ENCODE measurements around the gene ZNF346.
"Not testable (repeated sequence)": the region's sequence is repeated elsewhere in the genome, so short reads cannot be mapped to it uniquely, and the experiment has no call there.

ZNF346 gene

DNA sequence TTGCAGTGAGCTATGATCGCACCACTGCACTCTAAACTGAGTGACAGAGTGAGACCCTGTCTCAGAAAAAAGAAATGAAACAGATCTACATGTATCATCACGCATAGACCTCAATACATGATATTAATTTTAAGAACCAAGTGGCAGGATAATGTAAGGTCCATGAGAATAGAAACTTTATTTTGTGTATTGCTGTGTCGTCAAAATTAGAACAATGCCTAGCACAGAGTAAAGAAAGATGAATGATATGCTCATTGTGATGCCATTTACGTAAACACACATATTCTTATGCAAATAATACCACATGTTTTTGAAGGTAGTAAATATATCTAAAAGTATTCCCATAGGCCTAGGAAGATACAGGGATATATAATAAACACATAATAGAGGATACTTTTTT is 12.3 kb upstream of the ZNF346 start:
- no peak for DNase-seq (ENCODE audit: low spot score)

DNA sequence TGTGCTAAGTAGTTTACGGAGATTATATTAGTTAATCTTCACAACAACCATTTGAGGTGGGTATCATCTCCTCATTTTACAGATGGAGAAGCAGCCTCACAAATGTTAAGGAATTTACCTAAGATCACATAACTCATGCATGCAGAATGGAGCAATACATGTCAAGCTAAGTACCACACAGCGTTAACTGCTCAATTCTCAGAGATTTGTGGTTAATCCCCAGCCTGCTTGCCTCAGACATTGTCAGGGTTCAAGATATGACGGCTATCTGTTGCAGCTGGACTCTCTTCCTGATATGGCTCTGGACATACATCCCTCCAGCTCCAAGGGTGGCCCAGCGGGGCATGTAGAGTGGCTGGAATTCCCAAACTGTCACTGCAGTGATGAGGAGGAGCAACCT is 7.3 kb upstream of the ZNF346 start:
- DNase-seq (ENCODE audit: low spot score) = no peak

DNA sequence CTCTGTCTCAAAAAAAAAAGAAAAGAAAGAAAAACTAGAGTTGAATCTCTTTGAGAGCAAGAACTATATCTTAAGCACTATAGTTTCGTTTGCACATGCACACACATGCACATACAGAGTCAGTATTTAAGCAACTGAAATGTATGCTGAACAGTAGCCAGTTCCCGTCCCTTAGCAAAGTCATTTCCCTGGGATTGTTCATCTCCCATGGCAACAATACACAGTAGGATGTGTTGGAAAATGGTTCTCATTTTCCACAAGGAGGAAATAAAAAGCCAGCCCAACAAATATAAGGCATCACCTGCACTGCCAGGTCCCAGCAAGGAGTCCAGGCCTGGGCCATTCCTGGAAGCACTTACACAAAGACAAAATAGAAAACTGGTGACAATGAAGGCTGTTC is 4.2 kb upstream of the ZNF346 start:
- DNase-seq (ENCODE audit: low spot score) = no peak

DNA sequence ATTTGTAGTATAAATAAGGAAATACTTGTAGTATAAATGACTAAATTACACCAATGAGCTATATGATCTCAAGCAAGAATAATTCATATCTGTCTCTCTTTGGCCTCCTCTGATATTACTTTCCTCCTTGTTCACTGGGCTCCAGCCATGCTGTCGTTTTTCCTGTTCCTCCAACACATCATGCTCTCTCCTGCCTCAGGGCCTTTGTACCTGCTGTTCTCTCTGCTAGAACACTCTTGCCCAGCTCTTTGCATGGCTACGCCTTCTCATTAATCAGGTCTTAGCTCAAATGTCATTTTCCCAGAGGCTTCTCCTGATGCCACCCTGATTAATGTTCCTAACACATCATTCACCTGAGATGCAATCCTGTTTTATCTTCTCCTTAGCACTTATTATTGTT is 2.5 kb upstream of the ZNF346 start:
- DNase-seq (ENCODE audit: low spot score) = no peak

DNA sequence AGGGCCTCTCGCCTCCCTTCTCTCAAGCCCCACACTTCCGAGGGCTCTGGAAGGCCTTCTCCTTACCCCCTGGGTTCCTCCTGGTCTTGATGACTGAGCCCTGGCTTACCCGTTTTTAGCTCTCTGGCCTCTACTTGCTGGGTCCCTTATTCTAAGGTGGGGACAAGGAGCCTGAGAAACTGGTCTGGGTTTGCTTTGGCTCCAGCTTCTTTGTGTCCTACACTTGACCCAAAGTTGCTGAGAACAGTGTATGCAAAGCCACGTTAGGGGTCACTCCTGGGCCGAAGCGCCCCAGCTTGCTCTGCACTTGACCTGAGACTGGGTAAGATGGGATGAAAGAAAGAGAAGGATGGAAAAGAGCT is 788 bp downstream of the ZNF346 start:
- peak; percentile 27 for DNase-seq (ENCODE audit: low spot score)

DNA sequence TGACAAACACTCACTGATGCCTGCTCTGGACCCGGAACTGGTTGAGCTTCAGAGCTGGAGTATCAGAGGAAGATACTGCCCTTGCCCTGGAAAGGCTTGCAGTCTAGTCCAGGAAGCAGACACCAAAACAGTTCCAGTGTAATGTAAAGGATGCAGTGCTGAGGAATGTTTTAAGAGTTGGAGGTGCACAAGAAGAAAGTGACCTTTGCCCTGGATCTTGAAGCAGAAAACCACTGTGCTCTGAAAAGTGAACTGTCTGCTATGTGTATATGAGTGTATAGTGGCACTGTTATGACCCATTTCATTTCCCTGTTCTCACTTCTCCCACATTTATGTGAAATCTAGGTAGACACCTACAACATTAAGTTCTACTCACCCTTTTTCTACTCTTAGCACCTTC is 2.1 kb downstream of the ZNF346 start:
- no peak for DNase-seq (ENCODE audit: low spot score)

DNA sequence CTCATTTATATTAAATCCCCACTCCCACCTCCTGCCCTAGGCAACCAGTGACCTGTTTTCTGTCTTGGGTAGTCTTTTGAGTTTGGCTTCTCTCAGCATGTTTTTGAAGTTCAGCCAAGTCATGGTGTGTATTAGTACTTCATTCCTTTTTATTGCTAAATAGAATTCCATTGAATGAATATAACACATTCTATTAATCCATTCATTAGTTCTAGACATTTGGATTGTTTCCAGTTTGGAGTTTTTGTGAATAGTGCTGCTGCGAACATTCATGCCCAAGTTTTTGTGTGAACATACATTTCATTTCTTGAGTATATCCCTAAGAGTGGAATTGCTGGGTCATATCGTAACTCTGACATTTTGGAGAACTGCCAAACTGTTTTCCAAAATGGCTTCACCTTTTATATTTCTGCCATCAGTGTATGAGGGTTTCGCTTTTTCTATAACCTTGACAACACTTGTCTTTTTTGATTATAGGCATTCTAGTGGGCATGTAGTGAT is 2.7 kb downstream of the ZNF346 start:
- DNase-seq (ENCODE audit: low spot score) = no peak

DNA sequence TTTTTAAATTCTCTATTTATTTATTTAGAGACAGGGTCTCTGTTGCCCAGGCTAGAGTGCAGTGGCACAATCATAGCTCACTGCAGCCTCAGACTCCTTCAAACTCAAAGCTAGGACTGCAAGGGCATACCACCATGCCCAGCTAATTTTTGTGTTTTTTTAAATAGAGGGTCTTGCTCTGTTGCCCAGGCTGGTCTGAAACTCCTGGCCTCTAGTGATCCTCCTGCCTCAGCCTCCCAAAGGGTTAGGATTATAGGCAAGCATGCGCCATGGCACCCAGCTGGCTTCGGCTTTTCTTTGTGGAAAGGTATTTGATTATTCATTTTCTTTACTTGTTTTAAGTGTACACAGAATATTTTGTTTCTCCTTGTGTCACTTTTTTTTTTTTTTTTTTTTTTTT is 5.2 kb downstream of the ZNF346 start:
- no peak for DNase-seq (ENCODE audit: low spot score)

DNA sequence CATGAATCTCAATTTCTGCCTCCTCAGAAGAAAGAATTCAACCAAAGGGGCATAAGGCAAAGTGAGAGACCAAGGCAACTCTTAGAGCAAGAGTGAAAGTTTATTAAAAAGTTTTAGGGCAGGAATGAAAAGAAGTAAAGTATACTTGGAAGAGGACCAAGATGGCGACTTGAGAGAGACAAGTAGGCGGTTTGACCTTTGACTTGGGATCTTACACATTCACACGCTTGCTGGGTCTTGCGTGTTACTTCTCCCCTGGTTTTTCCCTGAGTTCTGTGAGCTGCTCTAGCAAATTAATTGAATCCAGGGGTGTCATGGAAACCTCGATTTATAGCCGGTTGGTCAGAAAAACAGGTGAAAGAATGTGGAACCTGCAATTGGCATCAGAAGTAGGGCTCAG is 7.0 kb downstream of the ZNF346 start:
- no peak for DNase-seq (ENCODE audit: low spot score)

DNA sequence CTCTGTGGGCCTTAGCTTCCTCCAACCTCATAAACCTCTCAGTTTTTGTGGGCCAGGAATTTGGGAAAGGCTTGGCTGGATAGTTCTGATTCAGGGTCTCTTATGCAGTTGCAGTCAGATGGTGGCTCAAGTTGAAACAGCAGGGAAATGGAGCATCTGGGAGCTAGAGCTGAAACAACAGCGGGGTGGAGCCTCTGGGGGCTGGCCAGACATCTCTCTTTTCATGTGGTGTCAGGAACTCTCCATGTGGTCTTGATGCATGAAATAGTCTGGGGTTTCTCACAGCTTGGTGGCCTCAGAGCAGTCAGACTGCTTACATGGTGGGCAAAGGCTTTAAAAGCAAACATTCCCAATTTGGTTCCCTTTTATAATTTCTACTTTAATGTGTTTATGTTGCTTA is 13.5 kb downstream of the ZNF346 start:
- no peak for DNase-seq (ENCODE audit: low spot score)

DNA sequence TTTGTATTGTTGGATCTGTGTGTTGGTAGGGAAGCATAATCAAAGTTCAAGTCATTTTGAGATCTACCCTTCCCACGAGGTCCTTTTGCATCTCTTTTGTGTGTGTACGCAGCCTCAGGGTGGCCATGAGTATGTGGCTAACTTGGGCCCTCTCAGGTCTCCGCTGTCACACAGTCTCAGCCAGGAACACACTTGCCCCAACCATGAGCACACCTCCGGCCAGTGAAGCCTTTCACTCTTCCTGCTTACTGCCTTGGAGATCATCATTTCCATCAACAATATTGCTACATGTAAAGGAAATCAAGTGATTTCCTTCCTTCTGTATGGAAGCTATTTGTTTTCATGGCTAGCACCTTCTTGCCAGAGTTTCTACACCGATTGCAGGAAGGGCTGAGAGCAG is 13.9 kb downstream of the ZNF346 start:
- no peak for DNase-seq (ENCODE audit: low spot score)

DNA sequence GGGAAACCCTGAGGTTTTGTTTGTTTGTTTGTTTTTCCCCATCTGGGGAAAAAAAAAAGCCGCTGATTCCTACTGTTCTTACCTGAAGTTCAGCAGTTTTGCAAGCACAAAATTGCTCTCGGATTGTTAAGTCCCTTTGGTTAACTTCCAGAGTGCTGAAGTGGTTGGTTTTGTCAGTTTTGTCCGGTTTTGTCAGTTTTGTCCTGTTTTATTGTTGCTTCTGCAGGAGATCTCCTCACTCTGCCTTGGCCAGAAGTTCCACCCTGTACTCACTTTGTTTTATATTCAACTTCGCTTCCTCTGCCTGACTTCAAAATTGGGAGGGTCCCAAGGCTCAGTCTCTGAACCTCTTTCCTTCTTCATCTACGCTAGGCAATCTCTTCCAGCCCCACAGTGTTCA is 14.4 kb downstream of the ZNF346 start:
- no peak for DNase-seq (ENCODE audit: low spot score)

DNA sequence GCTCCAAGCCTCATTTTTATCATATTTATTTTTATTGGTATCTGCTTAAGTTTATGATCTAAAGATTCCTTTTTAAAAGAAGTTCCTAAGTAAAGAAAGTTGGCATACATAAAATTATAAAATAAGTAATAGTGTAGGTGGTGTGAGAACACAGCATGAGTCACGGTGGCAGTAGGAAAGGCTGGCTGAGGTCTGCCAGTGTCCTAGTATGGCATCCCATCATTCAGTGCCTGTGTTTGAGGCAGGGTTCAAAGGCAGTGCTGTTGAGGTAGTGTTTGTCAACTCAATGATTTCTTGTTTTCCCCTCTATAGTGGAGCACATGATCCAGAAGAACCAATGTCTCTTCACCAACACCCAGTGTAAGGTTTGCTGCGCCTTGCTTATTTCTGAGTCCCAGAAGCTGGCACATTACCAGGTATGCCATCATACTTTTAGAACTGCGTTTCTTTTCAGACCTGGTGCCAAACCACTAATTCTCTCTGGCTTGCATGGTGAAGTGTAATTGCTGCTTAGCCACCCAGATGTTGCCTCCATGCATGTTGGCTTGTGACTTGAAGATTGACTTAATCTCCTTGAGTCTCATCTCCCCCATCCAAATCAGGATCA is 18.4 kb downstream of the ZNF346 start:
- no peak for DNase-seq (ENCODE audit: low spot score)

DNA sequence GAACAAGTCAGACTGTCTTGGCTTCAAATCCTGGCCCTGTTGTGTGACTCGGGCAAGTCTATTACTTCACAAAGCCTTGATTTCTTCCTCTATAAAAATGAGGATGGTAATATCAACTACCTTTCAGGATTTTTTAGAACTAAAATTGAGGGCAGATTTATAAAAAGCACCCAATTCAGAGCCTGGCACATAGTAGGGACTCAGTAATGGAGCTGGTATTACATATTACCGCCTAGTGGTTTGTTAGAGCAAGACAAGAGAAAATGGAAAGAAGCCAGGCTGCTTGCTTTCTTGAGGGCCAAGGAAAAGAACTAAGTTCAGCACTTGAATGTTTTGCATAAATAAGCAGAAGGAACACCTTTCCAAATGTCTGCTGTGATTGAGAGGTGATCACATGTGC is 19.4 kb downstream of the ZNF346 start:
- no peak for DNase-seq (ENCODE audit: low spot score)

DNA sequence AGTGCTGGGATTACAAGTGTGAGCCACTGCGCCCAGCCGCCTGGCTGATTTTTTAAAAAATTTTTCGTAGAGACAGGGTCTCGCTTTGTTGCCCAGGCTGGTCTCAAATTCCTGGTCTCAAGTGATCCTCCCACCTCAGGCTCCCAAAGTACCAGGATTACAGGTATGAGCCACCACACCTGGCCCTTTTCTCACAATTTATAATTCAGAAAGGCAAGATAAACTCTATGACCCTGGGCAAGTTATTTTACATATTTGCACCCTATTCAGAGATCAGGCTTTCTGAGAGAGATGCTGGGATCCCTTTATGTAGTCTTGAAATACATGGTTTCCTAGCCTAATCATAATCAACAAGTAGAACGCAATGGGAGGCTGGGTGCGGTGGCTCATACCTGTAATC is 20.6 kb downstream of the ZNF346 start:
- no peak for DNase-seq (ENCODE audit: low spot score)

DNA sequence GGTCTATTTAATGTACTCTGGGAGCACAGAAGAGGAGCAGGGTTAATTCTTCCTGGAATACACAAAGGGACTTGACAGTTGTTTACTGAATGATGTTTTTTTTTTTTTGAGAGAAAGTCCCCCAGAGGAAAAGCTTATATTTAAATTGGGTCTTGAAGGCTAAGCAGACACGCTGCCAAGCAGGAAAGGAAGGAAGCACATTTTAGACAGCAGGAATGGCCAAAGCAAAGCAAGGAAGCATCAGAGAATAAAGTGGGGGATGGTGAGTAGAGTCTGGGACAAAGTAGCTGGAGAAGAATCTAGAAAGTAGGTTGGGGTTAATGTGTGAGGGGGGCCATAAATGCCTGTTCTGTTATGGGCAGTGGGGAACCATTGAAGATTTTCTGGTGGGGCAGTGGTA is 21.5 kb downstream of the ZNF346 start:
- DNase-seq (ENCODE audit: low spot score) = no peak

DNA sequence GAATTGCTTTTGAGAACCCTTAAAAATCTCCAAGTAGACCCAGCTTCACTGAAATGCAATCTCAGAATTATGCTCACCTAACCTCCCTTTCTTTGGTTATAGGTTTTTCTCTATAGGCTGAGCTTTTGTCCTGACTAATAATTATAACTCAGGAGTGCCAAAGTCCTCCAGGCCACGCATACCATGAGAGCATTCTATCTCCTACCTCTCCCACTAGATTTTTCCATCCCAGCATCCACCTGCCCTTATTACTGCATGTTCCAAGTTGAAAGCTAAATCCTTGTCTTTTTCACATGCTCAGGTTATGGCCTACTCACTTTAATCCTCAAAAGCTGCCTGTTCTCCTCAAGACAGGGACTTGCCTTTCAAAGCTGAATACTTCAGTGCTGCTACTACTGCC is 22.1 kb downstream of the ZNF346 start:
- no peak for DNase-seq (ENCODE audit: low spot score)

DNA sequence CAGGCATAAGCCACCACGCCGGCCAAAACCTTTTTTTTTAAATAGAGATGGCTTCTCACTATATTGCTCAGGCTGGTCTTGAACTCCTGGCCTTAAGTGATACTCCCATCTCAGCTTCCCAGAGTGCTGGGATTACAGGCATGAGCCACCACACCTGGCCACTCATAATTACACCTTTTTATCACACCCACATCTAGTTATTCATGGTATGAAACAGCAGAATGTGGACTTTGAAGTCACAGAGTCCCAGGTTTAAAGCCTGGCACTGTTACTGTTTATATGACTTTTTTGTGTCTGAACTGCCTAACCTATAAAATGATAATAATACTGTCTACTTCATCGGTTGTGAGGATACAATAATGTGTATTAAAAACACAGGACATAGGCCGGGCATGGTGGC is 23.1 kb downstream of the ZNF346 start:
- DNase-seq (ENCODE audit: low spot score) = no peak

DNA sequence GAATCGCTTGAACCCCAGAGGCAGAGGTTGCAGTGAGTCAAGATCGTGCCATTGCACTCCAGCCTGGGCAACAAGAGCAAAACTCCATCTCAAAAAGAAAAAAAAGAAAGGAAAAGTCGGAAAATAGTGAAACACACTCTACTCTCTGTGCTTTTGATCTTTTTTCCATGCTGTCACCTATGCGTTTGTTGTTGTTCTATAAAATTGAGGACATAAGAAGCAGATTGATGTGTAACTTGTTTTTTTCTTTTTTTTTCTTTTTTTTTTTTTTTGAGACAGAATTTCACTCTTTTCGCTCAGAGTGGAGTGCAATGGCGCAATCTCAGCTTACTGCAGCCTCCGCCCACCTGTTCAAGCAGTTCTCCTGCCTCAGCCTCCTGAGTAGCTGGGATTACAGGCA is 26.0 kb downstream of the ZNF346 start:
- not testable (repeated sequence) for DNase-seq (ENCODE audit: low spot score)

DNA sequence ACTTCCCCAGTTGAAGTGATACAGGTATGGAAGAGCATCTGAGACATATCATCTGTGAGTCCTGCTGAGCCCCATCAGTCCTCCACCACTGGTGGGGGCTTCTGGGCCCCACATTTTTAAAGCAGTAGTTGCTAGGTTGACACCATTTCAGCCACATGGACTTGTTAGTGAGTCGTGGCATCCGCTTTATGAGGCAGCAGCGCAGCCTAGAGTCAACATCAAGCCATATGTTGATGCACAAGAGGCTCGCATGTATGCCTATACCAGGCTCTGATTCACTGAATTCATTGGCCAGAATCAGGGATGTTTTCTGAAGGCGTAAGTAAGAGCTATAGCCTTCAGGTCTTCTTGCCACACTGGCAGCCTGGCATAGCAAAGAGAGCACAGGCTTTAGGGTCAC is 26.8 kb downstream of the ZNF346 start:
- DNase-seq (ENCODE audit: low spot score) = no peak

DNA sequence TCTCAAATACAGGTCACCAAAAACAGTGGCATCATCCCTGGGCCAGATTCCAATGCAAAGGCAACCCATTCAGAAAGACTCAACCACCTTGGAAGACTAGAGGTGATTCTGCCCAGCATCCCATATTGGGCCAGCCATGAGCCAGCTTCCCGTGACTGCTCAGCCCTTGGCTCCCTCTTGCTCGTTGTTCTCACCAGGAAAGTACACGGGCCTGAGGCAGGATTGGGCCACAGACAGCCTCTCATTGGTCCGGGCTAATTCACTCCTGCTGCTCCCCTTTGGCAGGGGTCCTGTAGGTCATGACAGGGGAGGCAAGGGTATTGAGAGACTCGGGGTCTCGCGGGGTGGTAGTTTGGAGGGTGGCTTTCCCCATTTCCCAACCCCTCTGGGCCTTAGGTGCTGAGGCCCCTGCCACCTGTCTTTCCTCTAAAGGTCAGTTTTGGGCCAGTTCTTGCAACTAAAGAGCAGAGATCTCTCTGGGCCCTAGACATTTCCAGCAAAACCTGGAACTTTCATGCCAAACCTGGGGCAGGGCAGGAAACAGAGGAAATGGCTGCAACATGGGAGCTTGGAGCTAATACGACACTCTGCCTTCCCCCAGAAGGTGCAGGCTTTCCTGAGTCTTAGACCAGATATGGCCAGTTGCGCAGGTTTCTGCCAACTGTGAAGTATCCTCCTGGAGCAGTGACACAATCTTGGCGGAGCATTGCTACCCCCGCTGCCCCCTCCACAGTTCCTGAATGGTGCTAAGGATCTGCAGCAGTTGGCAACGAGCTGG is 42.2 kb downstream of the ZNF346 start:
- no peak for DNase-seq (ENCODE audit: low spot score)

DNA sequence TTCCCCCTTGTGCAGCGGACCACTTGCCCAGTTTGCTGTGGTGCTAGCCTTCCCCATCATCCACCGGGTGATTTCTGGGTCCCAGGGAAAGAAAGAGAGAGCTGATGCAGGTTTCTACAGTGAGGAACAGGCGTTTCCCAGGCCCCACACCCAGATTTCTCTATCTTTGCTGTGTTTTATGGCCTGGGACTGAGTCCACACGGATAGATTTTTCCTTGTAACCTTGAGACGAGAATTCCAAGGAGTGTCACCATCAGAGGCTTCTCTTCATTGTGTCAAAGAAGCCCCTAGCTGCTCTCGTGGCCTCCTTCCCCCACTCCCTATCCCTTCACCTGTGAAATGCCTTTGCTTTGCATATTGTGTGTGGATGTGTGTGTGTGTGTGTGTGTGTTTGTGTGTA is 43.0 kb downstream of the ZNF346 start:
- no peak for DNase-seq (ENCODE audit: low spot score)

DNA sequence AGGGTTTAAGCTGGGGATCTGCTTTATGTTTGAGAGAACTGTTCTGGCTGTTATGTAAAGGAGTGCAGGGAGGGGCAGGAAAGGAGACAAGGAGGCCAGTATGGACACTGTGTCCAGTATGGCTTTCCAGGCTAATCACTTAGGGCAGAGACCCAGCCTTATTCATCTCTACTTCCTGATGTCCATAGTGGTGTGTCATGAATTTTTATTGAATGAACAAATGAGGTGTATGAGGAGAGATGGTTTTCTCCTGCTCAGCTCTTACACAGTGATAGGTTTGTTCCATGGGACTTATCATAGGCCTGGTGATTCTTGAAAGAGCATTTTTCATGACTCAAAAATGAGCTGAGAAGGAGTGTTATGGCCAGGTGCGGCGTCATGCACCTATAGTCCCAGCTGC is 43.7 kb downstream of the ZNF346 start:
- no peak for DNase-seq (ENCODE audit: low spot score)

DNA sequence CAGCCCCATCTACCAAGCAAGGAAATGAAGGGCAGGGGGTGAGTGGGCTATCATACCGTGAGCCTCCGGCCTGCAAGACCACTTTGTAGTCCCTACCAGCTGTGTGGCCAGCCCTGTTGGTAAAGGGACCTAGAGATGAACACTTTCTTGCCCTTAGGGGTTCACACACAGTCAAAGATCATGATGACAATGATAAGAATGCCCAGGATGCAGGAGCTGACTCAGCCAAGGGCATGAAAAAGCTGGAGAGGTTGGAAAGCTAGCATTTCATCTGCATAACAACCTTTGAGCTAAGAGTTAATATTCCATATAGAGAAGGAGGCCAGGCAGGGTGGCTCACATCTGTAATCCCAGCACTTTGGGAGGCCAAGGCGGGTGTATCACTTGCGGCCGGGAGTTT is 45.0 kb downstream of the ZNF346 start:
- no peak for DNase-seq (ENCODE audit: low spot score)

All from germinal center (tissue), 1 donor.